ENCODE data around the gene GMPR2.
"Not testable (repeated sequence)": the region's sequence is repeated elsewhere in the genome, so short reads cannot be mapped to it uniquely, and the experiment has no call there.

The GMPR2 gene

DNA sequence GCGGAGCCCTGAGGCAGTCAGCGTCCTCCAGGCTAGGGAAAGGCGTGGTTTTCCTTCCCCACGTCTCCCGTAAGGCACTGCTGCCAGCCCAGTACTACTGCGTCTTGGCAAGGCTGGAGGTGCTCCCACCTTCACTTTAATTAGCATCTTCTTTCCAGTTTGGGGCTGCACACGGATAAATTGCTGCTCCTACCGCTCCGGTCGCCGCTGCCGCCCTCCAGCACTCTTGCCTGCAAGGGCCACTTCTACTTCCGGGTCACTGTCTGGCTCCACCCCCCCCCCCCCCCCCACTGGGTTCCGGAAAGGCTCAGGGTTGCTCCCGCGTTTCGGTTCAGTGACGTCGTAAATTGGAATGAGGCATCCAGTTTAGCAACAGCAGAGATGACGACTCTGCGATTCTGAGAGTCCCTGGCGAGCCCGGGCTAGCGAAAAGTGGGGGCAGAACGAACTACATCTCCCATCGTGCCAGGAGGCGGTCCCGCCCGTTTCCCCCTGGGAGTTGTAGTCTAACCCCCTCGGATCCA is 546 bp upstream of the GMPR2 start, which contains the start of gene NEDD8:
NEDD8 (minus strand) TSS at position 247 of the 524 bp plus-strand sequence; CDS start at position 147, 100 bp downstream.
- peak; percentile 94 for DNase-seq

DNA sequence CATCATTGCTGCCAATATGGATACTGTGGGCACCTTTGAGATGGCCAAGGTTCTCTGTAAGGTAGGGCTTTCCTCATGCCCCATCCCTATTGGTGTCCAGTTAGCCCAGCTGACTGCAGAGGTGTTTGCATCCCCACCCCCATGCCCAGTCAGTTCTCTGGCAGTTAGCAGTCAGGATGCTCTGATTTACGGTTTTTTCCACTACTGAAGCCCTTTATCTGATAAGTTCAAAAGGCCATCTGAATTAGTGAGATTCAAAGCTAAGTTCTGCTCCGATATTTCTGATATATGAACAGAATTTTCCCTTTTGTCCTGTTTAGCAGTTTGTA is 773 bp downstream of the GMPR2 start:
- no peak for DNase-seq

GRCh38 chr14:24234095-24235005 is 1.6 kb downstream of the GMPR2 start:
- DNase-seq, result no peak

GRCh38 chr14:24235804-24236688 is 3.3 kb downstream of the GMPR2 start:
- no peak for DNase-seq

DNA sequence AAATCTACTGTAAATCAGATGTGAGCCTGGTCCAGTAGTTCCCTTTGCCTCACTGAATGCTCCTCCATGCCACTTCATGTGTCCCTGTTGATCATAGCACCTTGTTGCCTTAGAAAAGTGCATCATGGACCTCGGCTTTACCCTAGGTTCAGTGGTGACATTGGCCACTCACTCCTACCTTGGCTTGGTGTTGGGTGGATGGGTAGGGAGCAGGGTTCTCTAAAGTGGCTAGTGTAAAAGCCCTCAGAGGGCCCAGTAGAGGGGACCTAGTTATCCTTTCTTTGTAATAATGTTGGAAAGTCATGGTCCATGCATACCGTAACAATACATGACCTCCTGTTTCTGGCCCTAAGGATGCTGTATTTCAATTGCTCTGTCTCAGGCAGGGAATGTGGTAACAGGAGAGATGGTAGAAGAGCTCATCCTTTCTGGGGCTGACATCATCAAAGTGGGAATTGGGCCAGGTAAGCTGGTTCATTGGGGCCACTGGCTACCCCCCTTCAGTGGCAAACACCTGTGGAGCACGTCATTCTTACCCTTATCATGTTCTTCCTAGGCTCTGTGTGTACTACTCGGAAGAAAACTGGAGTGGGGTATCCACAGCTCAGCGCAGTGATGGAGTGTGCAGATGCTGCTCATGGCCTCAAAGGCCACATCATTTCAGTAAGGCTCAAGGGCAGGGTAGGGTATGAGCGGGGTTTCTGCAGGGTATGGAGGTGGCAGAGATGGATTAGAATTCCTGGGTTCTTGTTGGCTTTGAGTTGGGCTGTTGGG is 4.1 kb downstream of the GMPR2 start:
- no peak for DNase-seq

DNA sequence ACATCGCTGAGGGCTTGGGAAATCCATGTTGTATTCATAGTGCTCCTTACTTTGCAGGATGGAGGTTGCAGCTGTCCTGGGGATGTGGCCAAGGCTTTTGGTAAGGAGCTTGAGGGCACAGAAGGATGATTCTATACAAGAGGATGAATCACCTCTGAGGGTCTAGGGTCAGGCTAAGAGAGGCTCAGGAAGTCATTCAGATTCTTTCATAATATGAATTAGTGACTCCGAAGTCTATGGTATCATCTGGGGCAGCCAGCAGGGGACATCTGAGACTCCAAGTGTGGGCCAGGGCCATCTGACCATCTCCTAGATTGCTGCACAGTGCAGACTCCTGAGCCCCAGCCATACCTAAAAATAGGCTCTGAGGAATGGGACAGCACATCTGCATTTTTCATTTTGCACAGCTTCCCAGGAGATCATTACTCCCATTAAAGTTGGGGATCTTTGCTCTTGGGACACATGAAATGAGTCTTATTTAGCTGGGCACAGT is 4.8 kb downstream of the GMPR2 start:
- DNase-seq, result no peak

DNA sequence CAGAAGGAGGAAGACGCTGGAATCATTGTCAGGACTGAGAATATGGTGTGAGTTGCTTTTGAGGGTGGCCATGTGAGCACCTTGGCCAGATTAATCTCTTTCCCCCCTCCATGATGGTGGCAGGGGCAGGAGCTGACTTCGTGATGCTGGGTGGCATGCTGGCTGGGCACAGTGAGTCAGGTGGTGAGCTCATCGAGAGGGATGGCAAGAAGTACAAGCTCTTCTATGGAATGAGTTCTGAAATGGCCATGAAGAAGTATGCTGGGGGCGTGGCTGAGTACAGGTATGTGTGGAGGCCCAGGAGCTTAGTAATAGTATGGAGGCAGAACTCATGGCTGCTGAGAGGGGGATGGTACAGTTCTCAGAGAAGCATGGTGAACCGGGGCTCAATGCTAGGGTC is 5.4 kb downstream of the GMPR2 start:
- no peak for DNase-seq

- DNase-seq, result no peak
Observed at GRCh38 chr14:24238527-24239037, 5.9 kb downstream of the GMPR2 start.

DNA sequence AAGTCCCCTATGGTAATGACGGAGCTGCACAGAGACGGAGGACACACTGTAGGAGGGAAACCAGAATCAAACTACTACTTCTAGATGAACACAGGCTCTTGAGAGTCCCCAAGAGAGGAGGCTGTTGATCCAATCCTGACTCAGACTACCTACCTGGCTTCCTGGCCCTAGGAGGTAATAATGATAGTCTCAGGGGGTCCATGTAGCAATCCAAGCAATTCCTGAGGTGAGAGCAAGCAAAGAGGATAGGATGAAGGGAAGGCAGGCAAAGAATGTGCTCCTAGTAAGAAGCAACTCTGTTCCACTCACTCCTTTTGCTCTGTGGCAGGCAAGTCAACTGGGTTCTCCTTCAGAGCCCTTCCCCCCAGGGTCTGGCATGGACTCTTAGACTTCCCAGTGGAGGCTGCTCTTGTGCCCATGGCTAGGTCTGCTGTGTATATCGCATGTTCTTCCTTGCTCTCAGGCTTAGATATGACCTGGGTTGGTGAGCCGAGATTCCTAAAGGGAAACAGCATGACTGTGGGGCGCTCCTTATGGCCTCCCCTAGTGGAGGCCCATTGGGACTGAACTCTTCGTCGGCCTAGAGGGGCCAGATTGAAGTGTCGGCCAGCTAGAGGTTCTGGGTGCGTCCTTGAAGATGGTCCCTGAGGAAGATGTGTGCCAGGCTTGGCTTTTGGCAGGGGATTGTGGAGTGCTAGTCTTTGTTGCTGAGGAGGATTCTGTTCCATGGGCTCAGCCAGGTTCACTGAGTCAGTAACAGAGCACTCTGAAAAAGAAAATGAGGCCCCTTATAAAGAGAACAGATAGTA is 7.6 kb downstream of the GMPR2 start:
- DNase-seq, result no peak

- peak; percentile 94 for DNase-seq
Observed at GRCh38 chr14:24241829-24242443, 9.2 kb downstream of the GMPR2 start.

DNA sequence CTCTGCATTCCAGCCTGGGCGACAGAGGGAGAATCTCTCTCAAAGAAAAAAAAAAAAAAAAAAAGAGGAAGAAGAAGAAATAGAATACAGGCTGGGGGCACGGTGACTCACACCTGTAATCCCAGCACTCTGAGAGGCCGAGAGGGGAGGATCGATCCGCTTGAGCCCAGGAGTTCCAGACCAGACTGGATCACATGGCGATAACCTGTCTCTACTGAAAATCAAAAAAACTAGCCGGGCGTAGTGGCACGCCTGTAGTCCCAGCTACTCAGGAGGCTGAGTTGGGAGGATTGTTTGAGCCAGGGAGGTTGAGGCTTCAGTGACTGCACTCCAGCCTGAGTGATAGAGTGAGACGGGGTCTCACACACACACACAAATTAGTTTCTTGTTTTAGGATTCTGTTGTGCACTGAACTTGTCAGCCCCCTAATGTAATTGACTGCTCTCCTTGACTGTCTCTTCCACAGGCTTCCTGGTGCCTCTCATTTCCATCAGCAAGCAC is 10.7 kb downstream of the GMPR2 start:
- DNase-seq, result no peak

DNA sequence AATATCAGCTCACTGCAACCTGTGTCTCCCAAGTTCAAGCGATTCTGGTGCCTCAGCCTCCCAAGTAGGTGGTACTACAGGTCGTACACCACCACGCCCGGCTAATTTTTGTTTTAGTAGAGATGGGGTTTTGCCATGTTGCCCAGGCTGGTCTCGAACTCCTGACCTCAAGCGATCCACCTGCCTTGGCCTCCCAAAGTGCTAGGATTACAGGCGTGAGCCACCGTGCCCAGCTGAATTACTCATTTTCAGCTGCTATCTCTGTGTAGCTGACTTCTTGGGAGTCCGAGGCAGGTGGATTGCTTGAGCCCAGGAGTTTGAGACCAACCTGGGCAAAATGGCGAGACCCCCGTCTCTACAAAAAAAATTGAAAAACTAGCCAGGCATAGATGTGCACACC is 12.6 kb downstream of the GMPR2 start:
- DNase-seq, result not testable (repeated sequence)

DNA sequence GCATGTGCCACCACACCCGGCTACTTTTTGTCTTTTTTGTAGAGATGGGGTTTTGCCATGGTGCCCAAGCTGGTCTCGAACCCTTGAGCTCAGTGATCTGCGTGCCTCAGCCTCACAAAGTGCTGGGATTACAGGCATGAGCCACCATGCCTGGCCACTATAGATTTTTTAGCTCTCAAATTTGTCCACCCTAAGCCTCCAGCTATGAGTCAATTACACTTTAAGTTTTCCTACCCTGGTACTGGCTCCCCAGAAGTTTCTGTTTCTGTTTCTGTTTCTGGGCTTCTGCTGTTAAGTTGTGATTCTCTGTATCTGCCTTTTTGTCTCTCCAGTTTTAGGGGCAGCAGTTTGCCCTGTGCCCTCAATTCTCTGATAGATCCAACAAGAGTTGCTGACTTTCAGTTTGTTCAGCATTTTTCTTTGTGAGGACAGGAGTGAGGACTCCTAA is 14.1 kb downstream of the GMPR2 start:
- peak; percentile 37 for DNase-seq

DNA sequence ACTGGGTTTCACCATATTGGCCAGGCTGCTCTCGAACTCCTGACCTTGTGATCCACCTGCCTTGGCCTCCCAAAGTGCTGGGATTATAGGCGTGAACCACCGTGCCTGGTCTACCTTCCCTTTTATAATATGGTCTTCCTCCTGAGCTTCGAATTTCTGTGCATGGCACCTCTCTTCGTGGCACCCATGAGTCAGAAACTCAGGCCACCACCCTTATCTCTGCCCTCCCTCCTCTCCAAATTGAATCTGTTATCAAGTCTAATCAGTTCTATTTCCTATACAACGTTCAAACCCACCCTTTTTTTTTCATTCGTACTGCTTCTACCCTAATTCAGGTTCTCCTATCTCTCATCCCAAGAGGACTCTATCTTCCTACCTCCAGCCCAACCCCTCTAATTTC is 14.7 kb downstream of the GMPR2 start:
- DNase-seq, result no peak

GRCh38 chr14:24249230-24250021 is 16.7 kb downstream of the GMPR2 start:
- no peak for DNase-seq

- DNase-seq, result no peak
Observed at GRCh38 chr14:24250354-24250753, 17.6 kb downstream of the GMPR2 start.

- DNase-seq, result no peak
Observed at GRCh38 chr14:24251880-24252288, 19.2 kb downstream of the GMPR2 start.

GRCh38 chr14:24252289-24253124 is 19.8 kb downstream of the GMPR2 start:
- no peak for DNase-seq

GRCh38 chr14:24253936-24254335 is 21.2 kb downstream of the GMPR2 start:
- DNase-seq, result no peak
